ENCODE results near the gene S100A2. TPM values are rescaled to one million over a fixed set of nuclear protein-coding genes. Genes with fewer than 3 reads are reported as not detected.
"Not testable (repeated sequence)": the region's sequence is repeated elsewhere in the genome, so short reads cannot be mapped to it uniquely, and the experiment has no call there.

S100A2 gene
- total RNA-seq, 1 donor from 2014 or later, result 2.3 TPM

- DNase-seq (ENCODE audit: missing footprints) (no peak), ATAC-seq (peak; percentile 60)
- intact Hi-C loops (cut with DNase I), result no loop called here
Observed at GRCh38 chr1:153598309-153599172, 32.9 kb upstream of the S100A2 start.

- DNase-seq (ENCODE audit: missing footprints), result no peak
- intact Hi-C loops (cut with DNase I), result no loop called here
- no peak for ATAC-seq
Observed at GRCh38 chr1:153597206-153597605, 31.6 kb upstream of the S100A2 start.

- ATAC-seq (no peak), DNase-seq (ENCODE audit: missing footprints) (no peak)
- intact Hi-C loops (cut with DNase I), result no loop called here
Observed at GRCh38 chr1:153592748-153593147, 27.1 kb upstream of the S100A2 start.

- no peak for ATAC-seq
- no peak for DNase-seq (ENCODE audit: missing footprints)
- intact Hi-C loops (cut with DNase I), result no loop called here
Observed at GRCh38 chr1:153588482-153588881, 22.8 kb upstream of the S100A2 start.

- ATAC-seq, result not testable (repeated sequence)
Observed at GRCh38 chr1:153588033-153588432, 22.4 kb upstream of the S100A2 start.

GRCh38 chr1:153587314-153587713 is 21.7 kb upstream of the S100A2 start:
- no peak for DNase-seq (ENCODE audit: missing footprints)
- ATAC-seq, result peak; percentile 26
- intact Hi-C loops (cut with DNase I), result no loop called here

More at GRCh38 chr1:153588033-153588432, 22.4 kb upstream of the S100A2 start:
- DNase-seq (ENCODE audit: missing footprints); intact Hi-C loops (cut with DNase I): not testable (repeated sequence)

- DNase-seq (ENCODE audit: missing footprints), result no peak
- intact Hi-C loops (cut with DNase I), result no loop called here
- no peak for ATAC-seq
Observed at GRCh38 chr1:153586347-153586746, 20.7 kb upstream of the S100A2 start.

GRCh38 chr1:153585006-153585405 is 19.4 kb upstream of the S100A2 start:
- ATAC-seq (no peak), DNase-seq (ENCODE audit: missing footprints) (no peak)
- intact Hi-C loops (cut with DNase I), result no loop called here

GRCh38 chr1:153583976-153584375 is 18.3 kb upstream of the S100A2 start:
- ATAC-seq, result no peak
- intact Hi-C loops (cut with DNase I), result no loop called here
- no peak for DNase-seq (ENCODE audit: missing footprints)

- DNase-seq (ENCODE audit: missing footprints); intact Hi-C loops (cut with DNase I); ATAC-seq: not testable (repeated sequence)
Observed at GRCh38 chr1:153583514-153583913, 17.9 kb upstream of the S100A2 start.

GRCh38 chr1:153582836-153583235 is 17.2 kb upstream of the S100A2 start:
- DNase-seq (ENCODE audit: missing footprints); ATAC-seq; intact Hi-C loops (cut with DNase I): not testable (repeated sequence)

GRCh38 chr1:153578936-153579335 is 13.3 kb upstream of the S100A2 start:
- no peak for DNase-seq (ENCODE audit: missing footprints)
- no peak for ATAC-seq
- intact Hi-C loops (cut with DNase I), result loop anchor here (10.0 kb wide), 1 partner anchor 176 kb away; no protein-coding TSS in a partner anchor

GRCh38 chr1:153578490-153578889 is 12.8 kb upstream of the S100A2 start:
- DNase-seq (ENCODE audit: missing footprints) (no peak), ATAC-seq (no peak)
- intact Hi-C loops (cut with DNase I), result loop anchor here (10.0 kb wide), 1 partner anchor 176 kb away; no protein-coding TSS in a partner anchor

- DNase-seq (ENCODE audit: missing footprints), result no peak
- intact Hi-C loops (cut with DNase I), result loop anchor here (10.0 kb wide), 1 partner anchor 177 kb away; no protein-coding TSS in a partner anchor
- peak; percentile 69 for ATAC-seq
Observed at GRCh38 chr1:153577624-153578051, 12.0 kb upstream of the S100A2 start.

GRCh38 chr1:153577138-153577537 is 11.5 kb upstream of the S100A2 start:
- intact Hi-C loops (cut with DNase I), result loop anchor here (10.0 kb wide), 1 partner anchor 178 kb away; no protein-coding TSS in a partner anchor
- ATAC-seq, result no peak
- no peak for DNase-seq (ENCODE audit: missing footprints)

GRCh38 chr1:153575497-153575896 is 9.9 kb upstream of the S100A2 start:
- intact Hi-C loops (cut with DNase I), result loop anchor here (10.0 kb wide), 1 partner anchor 179 kb away; no protein-coding TSS in a partner anchor
- DNase-seq (ENCODE audit: missing footprints); ATAC-seq: not testable (repeated sequence)

- intact Hi-C loops (cut with DNase I), result loop anchor here (10.0 kb wide), 1 partner anchor 180 kb away; no protein-coding TSS in a partner anchor
- DNase-seq (ENCODE audit: missing footprints); ATAC-seq: not testable (repeated sequence)
Observed at GRCh38 chr1:153575081-153575491, 9.4 kb upstream of the S100A2 start.

GRCh38 chr1:153573351-153573750 is 7.7 kb upstream of the S100A2 start:
- ATAC-seq (no peak), DNase-seq (ENCODE audit: missing footprints) (no peak)
- intact Hi-C loops (cut with DNase I), result loop anchor here (5.0 to 10.0 kb wide), 4 partner anchors 39 to 181 kb away; partner anchors contain the start of genes ILF2, S100A16 and SNAPIN

- intact Hi-C loops (cut with DNase I), result loop anchor here (5.0 to 10.0 kb wide), 4 partner anchors 40 to 182 kb away; partner anchors contain the start of genes ILF2, S100A16 and SNAPIN
- peak; percentile 91 for ATAC-seq
- DNase-seq (ENCODE audit: missing footprints), result peak; percentile 88
Observed at GRCh38 chr1:153572569-153573015, 6.9 kb upstream of the S100A2 start.
